GM18511 (cell line): Measurements from ENCODE around the gene GPR153.

ENCODE experiments used
- ATAC-seq: cut with Tn5 transposase; IDR thresholded peaks from one replicate; pipeline ENCODE4 v1.9.1; 2021; ENCODE audit warnings: mild to moderate bottlenecking, moderate library complexity; ENCODE audit not compliant: unreplicated experiment

Gene GPR153

GRCh38 chr1:6249739-6250689, 10.9 kb downstream of the GPR153 start:
- ATAC-seq = no peak

- ATAC-seq = no peak
Observed at GRCh38 chr1:6248932-6249738, 11.8 kb downstream of the GPR153 start.

GRCh38 chr1:6248161-6248776, 12.6 kb downstream of the GPR153 start:
- ATAC-seq = no peak

GRCh38 chr1:6247651-6248050, 13.2 kb downstream of the GPR153 start:
- no peak for ATAC-seq

GRCh38 chr1:6246497-6247467, 14.1 kb downstream of the GPR153 start:
- ATAC-seq = no peak

GRCh38 chr1:6245869-6246496, 14.9 kb downstream of the GPR153 start:
- no peak for ATAC-seq

GRCh38 chr1:6245086-6245868, 15.6 kb downstream of the GPR153 start:
- ATAC-seq = peak; percentile 59

- no peak for ATAC-seq
Observed at GRCh38 chr1:6244401-6245049, 16.4 kb downstream of the GPR153 start.

GRCh38 chr1:6243993-6244392, 16.9 kb downstream of the GPR153 start, which contains the start of gene HES3:
HES3 (plus strand) TSS chr1:6244179; CDS start chr1:6244366, 187 bp downstream.
- ATAC-seq = no peak

- no peak for ATAC-seq
Observed at GRCh38 chr1:6243053-6243834, 17.7 kb downstream of the GPR153 start.

- ATAC-seq = no peak
Observed at GRCh38 chr1:6241887-6242740, 18.8 kb downstream of the GPR153 start.

GRCh38 chr1:6241107-6241886, 19.6 kb downstream of the GPR153 start:
- no peak for ATAC-seq

- ATAC-seq = no peak
Observed at GRCh38 chr1:6239950-6240768, 20.7 kb downstream of the GPR153 start.

- no peak for ATAC-seq
Observed at GRCh38 chr1:6239213-6239752, 21.6 kb downstream of the GPR153 start.

- ATAC-seq = no peak
Observed at GRCh38 chr1:6237093-6237492, 23.8 kb downstream of the GPR153 start.
